BLaER1 treated with 17β-estradiol and CSF1 and Interleukin-3, amounts not matched to agents 10 nM and 100 nM (cell line): Measurements from ENCODE around the gene UBE2I.

ENCODE experiments used
- H3K27ac ChIP-seq, 11 experiments: shearing (Covaris generic); formaldehyde crosslinking; 2 replicates each; pipeline ENCODE4 v1.8.1; 2022
- H3K27me3 ChIP-seq, 11 experiments: shearing (Covaris generic); formaldehyde crosslinking; 2 replicates each; pipeline ENCODE4 v1.8.1; 2022
- H3K36me3 ChIP-seq, 11 experiments: shearing (Covaris generic); formaldehyde crosslinking; 2 replicates each; pipeline ENCODE4 v1.8.1; 2022
- H3K4me1 ChIP-seq, 10 experiments: shearing (Covaris generic); formaldehyde crosslinking; 2 replicates each; pipeline ENCODE4 v1.8.1; 2022
- H3K4me2 ChIP-seq, 11 experiments: shearing (Covaris generic); formaldehyde crosslinking; 2 replicates each; pipeline ENCODE4 v1.8.1; 2022
- H3K4me3 ChIP-seq, 10 experiments: shearing (Covaris generic); formaldehyde crosslinking; 2 replicates each; pipeline ENCODE4 v1.8.1; 2022
- H3K9ac ChIP-seq, 11 experiments: shearing (Covaris generic); formaldehyde crosslinking; 2 replicates each; pipeline ENCODE4 v1.8.1; 2022
- H3K9me3 ChIP-seq, 11 experiments: shearing (Covaris generic); formaldehyde crosslinking; replicated peaks in 1 of 11; 2 replicates each; pipeline ENCODE4 v1.8.1; 2022
- H4K20me1 ChIP-seq, 11 experiments: shearing (Covaris generic); formaldehyde crosslinking; 2 replicates each; pipeline ENCODE4 v1.8.1; 2022
- Cebpa-rat ChIP-seq, 11 experiments: shearing (Covaris generic); IDR thresholded peaks; 2 replicates each; pipeline ENCODE4 v1.8.1; 2022

Gene UBE2I

GRCh38 chr16:1330931-1331711 is 21.7 kb downstream of the UBE2I start:
- peak overlapping the region; percentile 78 to 94 (median 85) for H3K4me2 ChIP-seq
- peaks cover 53 to 65% (median 62%) of the 10 kb centered on the region in 11 experiments for H3K27me3 ChIP-seq
- peak overlapping the region in 5 of 11 experiments; percentile 25 to 79 (median 46); a peak in 8 of 22 replicates for H3K27ac ChIP-seq
- TF ChIP-seq Cebpa-rat (IDR thresholded peaks at IDR 0.05): no peak
- H3K9me3 ChIP-seq: peaks cover 0 to 14% (median 8%) of the 10 kb centered on the region in 11 experiments; a peak in 17 of 22 replicates
- H3K4me1 ChIP-seq: peaks cover 16 to 59% (median 47%) of the 10 kb centered on the region in 10 experiments
- peak overlapping the region in 6 of 11 experiments; percentile 17 to 68 (median 46); a peak in 9 of 22 replicates for H3K9ac ChIP-seq
- H3K4me3 ChIP-seq: peak overlapping the region in 9 of 10 experiments; percentile 8 to 60 (median 36); a peak in 11 of 20 replicates
- H4K20me1 ChIP-seq: peaks cover 7 to 77% (median 59%) of the 10 kb centered on the region in 11 experiments; a peak in 21 of 22 replicates
- H3K36me3 ChIP-seq: peaks cover 0 to 6% (median under 1%) of the 10 kb centered on the region in 11 experiments; a peak in 10 of 22 replicates

GRCh38 chr16:1331712-1332617 is 22.5 kb downstream of the UBE2I start:
- Histone ChIP-seq H3K9ac (peak overlapping the region in 6 of 11 experiments; percentile 17 to 68 (median 46); a peak in 9 of 22 replicates), H3K4me3 (peak overlapping the region; percentile 8 to 60 (median 34); a peak in 12 of 20 replicates), H4K20me1 (peaks cover 4 to 77% (median 59%) of the 10 kb centered on the region in 11 experiments; a peak in 21 of 22 replicates)

GRCh38 chr16:1332618-1333148 is 23.2 kb downstream of the UBE2I start:
- no peak for TF ChIP-seq Cebpa-rat (IDR thresholded peaks at IDR 0.05)
- peaks cover 16 to 61% (median 54%) of the 10 kb centered on the region in 10 experiments for H3K4me1 ChIP-seq
- H3K4me3 ChIP-seq: peak overlapping the region in 4 of 10 experiments; percentile 20 to 38 (median 30); a peak in 3 of 20 replicates
- H3K9ac ChIP-seq: peak overlapping the region in 1 of 11 experiments; percentile 66; a peak in 1 of 22 replicates
- peak overlapping the region in 1 of 11 experiments; percentile 79; a peak in 1 of 22 replicates for H3K27ac ChIP-seq
- peaks cover 0 to 14% (median 8%) of the 10 kb centered on the region in 11 experiments; a peak in 17 of 22 replicates for H3K9me3 ChIP-seq
- H3K4me2 ChIP-seq: peak overlapping the region; percentile 78 to 94 (median 85); a peak in 21 of 22 replicates
- peaks cover 0 to 71% (median 52%) of the 10 kb centered on the region in 11 experiments; a peak in 18 of 22 replicates for H4K20me1 ChIP-seq
- H3K27me3 ChIP-seq: peaks cover 63 to 80% (median 78%) of the 10 kb centered on the region in 11 experiments
- no peaks in the 10 kb centered on the region for H3K36me3 ChIP-seq

More at GRCh38 chr16:1331712-1332617, 22.5 kb downstream of the UBE2I start:
- Histone ChIP-seq H3K4me2 (peak overlapping the region; percentile 78 to 94 (median 85)), H3K27ac (peak overlapping the region in 5 of 11 experiments; percentile 25 to 79 (median 46); a peak in 8 of 22 replicates), H3K36me3 (peaks cover 0 to 4% (median 0%) of the 10 kb centered on the region in 11 experiments; a peak in 3 of 22 replicates), H3K27me3 (peaks cover 62 to 73% (median 71%) of the 10 kb centered on the region in 11 experiments), H3K4me1 (peaks cover 16 to 61% (median 52%) of the 10 kb centered on the region in 10 experiments), H3K9me3 (peaks cover 0 to 14% (median 8%) of the 10 kb centered on the region in 11 experiments; a peak in 17 of 22 replicates)
- TF ChIP-seq Cebpa-rat (IDR thresholded peaks at IDR 0.05): no peak

GRCh38 chr16:1333149-1333812 is 23.8 kb downstream of the UBE2I start, which contains the start of gene BAIAP3:
TSS of gene BAIAP3 (plus strand) at chr16:1333645. CDS start at chr16:1338550, 4,905 bp downstream.
- H3K27me3 ChIP-seq: peaks cover 63 to 84% (median 82%) of the 10 kb centered on the region in 11 experiments
- peak within 1 kb of the TSS in 1 of 11 experiments; percentile 66; a peak in 1 of 22 replicates for H3K9ac ChIP-seq
- H3K4me3 ChIP-seq: peak within 1 kb of the TSS in 6 of 10 experiments; percentile 20 to 46 (median 33); a peak in 8 of 20 replicates
- peaks cover 16 to 66% (median 59%) of the 10 kb centered on the region in 10 experiments for H3K4me1 ChIP-seq
- H3K4me2 ChIP-seq: peak within 1 kb of the TSS; percentile 78 to 94 (median 85)
- no peak for TF ChIP-seq Cebpa-rat (IDR thresholded peaks at IDR 0.05)
- peaks cover 0 to 14% (median 8%) of the 10 kb centered on the region in 11 experiments; a peak in 17 of 22 replicates for H3K9me3 ChIP-seq
- H4K20me1 ChIP-seq: peaks cover 0 to 67% (median 52%) of the 10 kb centered on the region in 11 experiments; a peak in 18 of 22 replicates
- H3K27ac ChIP-seq: peak within 1 kb of the TSS in 1 of 11 experiments; percentile 79; a peak in 1 of 22 replicates
- H3K36me3 ChIP-seq: no peaks in the 10 kb centered on the region

GRCh38 chr16:1333854-1334700 is 24.6 kb downstream of the UBE2I start:
- H3K4me3 ChIP-seq: peak overlapping the region in 6 of 10 experiments; percentile 20 to 46 (median 33); a peak in 8 of 20 replicates
- H3K4me2 ChIP-seq: peak overlapping the region; percentile 35 to 92 (median 54); a peak in 21 of 22 replicates
- peaks cover 16 to 73% (median 66%) of the 10 kb centered on the region in 10 experiments for H3K4me1 ChIP-seq
- H3K27me3 ChIP-seq: peaks cover 63 to 88% (median 82%) of the 10 kb centered on the region in 11 experiments
- no peak for TF ChIP-seq Cebpa-rat (IDR thresholded peaks at IDR 0.05)
- no peak overlapping the region for H3K9ac ChIP-seq
- no peaks in the 10 kb centered on the region for H3K36me3 ChIP-seq
- H3K9me3 ChIP-seq: peaks cover 0 to 14% (median 8%) of the 10 kb centered on the region in 11 experiments; a peak in 17 of 22 replicates
- peaks cover 0 to 73% (median 52%) of the 10 kb centered on the region in 11 experiments; a peak in 18 of 22 replicates for H4K20me1 ChIP-seq
- no peak overlapping the region for H3K27ac ChIP-seq

- no peak for TF ChIP-seq Cebpa-rat (IDR thresholded peaks at IDR 0.05)
- Histone ChIP-seq H3K36me3 (no peaks in the 10 kb centered on the region), H3K4me2 (peak overlapping the region in 8 of 11 experiments; percentile 24 to 65 (median 50); a peak in 13 of 22 replicates), H3K9ac (no peak overlapping the region), H3K9me3 (peaks cover 0 to 14% (median 8%) of the 10 kb centered on the region in 11 experiments; a peak in 17 of 22 replicates), H3K4me1 (peaks cover 16 to 76% (median 68%) of the 10 kb centered on the region in 10 experiments), H3K27ac (no peak overlapping the region), H3K4me3 (no peak overlapping the region), H3K27me3 (peaks cover 63 to 87% (median 82%) of the 10 kb centered on the region in 11 experiments), H4K20me1 (peaks cover 0 to 76% (median 52%) of the 10 kb centered on the region in 11 experiments; a peak in 18 of 22 replicates)
Observed at GRCh38 chr16:1334739-1335138, 25.3 kb downstream of the UBE2I start.
